Measurements from ENCODE around the gene MAPKAPK3.

- TF ChIP-seq CTCF (IDR thresholded peaks at IDR 0.05; ENCODE audit: low read depth, low read length, poor library complexity, severe bottlenecking) (no peak), EZH2phosphoT487 (IDR thresholded peaks at IDR 0.05; ENCODE audit: borderline replicate concordance, low read length) (no peak)
Measured at GRCh38 chr3:50620420-50620819, 3.5 kb downstream of the MAPKAPK3 start.

Measured in DOHH2 (cell line).